Loucy (cell line): ENCODE data around the gene PRIMA1.

Source experiments
- H2AFZ ChIP-seq: fragments of 200-600 bp; sonication (generic); 2 replicates; pipeline ENCODE4 v1.6.0; 2016; ENCODE audit warnings: antibody characterized with exemption, mild to moderate bottlenecking, low read length, moderate library complexity
- H3F3A ChIP-seq: fragments of 200-600 bp; 2 replicates; pipeline ENCODE4 v1.6.0; 2016; ENCODE audit warnings: antibody characterized with exemption, low read depth, mild to moderate bottlenecking
- H3K27me3 ChIP-seq: fragments of 200-600 bp; sonication (generic); 2 replicates; pipeline ENCODE4 v1.6.1; 2014; ENCODE audit warnings: low read length, mild to moderate bottlenecking; ENCODE audit not compliant: insufficient read depth, poor library complexity, severe bottlenecking
- H3K36me3 ChIP-seq: fragments of 200-600 bp; sonication (generic); 2 replicates; pipeline ENCODE4 v1.6.1; 2016; ENCODE audit warnings: low read length; ENCODE audit not compliant: insufficient read depth
- H3K4me1 ChIP-seq: fragments of 200-600 bp; sonication (generic); 2 replicates; pipeline ENCODE4 v1.5.1; 2014; ENCODE audit warnings: low read length, mild to moderate bottlenecking; ENCODE audit not compliant: insufficient read depth, poor library complexity, severe bottlenecking
- H3K4me2 ChIP-seq: fragments of 200-600 bp; sonication (generic); 2 replicates; pipeline ENCODE4 v1.6.0; 2014; ENCODE audit warnings: antibody characterized with exemption, low read length, low read depth, mild to moderate bottlenecking; ENCODE audit not compliant: poor library complexity, severe bottlenecking
- H3K4me3 ChIP-seq: fragments of 200-600 bp; sonication (generic); 2 replicates; pipeline ENCODE4 v1.5.1; 2014; ENCODE audit warnings: low read length, mild to moderate bottlenecking, mixed read lengths; ENCODE audit not compliant: poor library complexity, severe bottlenecking
- H3K79me2 ChIP-seq: fragments of 200-600 bp; sonication (generic); 2 replicates; pipeline ENCODE4 v1.6.1; 2014; ENCODE audit warnings: low read length; ENCODE audit not compliant: insufficient read depth
- H3K9ac ChIP-seq: fragments of 200-600 bp; sonication (generic); 2 replicates; pipeline ENCODE4 v1.6.0; 2014; ENCODE audit warnings: mild to moderate bottlenecking, low read depth, low read length, moderate library complexity; ENCODE audit not compliant: poor library complexity, severe bottlenecking
- H3K9me2 ChIP-seq: fragments of 200-600 bp; sonication (generic); replicated peaks from 2 replicates; pipeline ENCODE4 v1.6.1; 2016; ENCODE audit warnings: low read depth, low read length, mixed read lengths
- H3K9me3 ChIP-seq: fragments of 200-600 bp; sonication (generic); 2 replicates; pipeline ENCODE4 v1.6.1; 2014; ENCODE audit warnings: mild to moderate bottlenecking, antibody characterized with exemption, low read length, low read depth; ENCODE audit not compliant: insufficient read depth
- H4K20me1 ChIP-seq: fragments of 200-600 bp; sonication (generic); 2 replicates; pipeline ENCODE4 v1.6.0; 2014; ENCODE audit warnings: antibody characterized with exemption, low read length, mild to moderate bottlenecking; ENCODE audit not compliant: insufficient read depth, poor library complexity, severe bottlenecking
- CTCF ChIP-seq: fragments of 200-600 bp; sonication (generic); conservative IDR thresholded peaks from 2 replicates; pipeline ENCODE4 v1.5.1; 2014; ENCODE audit warnings: mild to moderate bottlenecking, antibody characterized with exemption, low read length
- EZH2phosphoT487 ChIP-seq: fragments of 200-600 bp; IDR thresholded peaks from 2 replicates; pipeline ENCODE4 v1.6.1; 2018; ENCODE audit warnings: antibody characterized with exemption, mild to moderate bottlenecking, moderate library complexity, borderline replicate concordance

The PRIMA1 gene

GRCh38 chr14:93751946-93752655 is 36.2 kb downstream of the PRIMA1 start:
- H3K36me3 ChIP-seq: no peaks in the 10 kb centered on the region
- no peak overlapping the region for H3K4me3 ChIP-seq
- no peaks in the 10 kb centered on the region for H3K79me2 ChIP-seq
- no peak overlapping the region for H2AFZ ChIP-seq
- no peaks in the 10 kb centered on the region for H3K9me2 ChIP-seq
- no peaks in the 10 kb centered on the region for H3K4me1 ChIP-seq
- peaks cover 4% of the 10 kb centered on the region; the same call in 1 of the 2 replicates for H3K9me3 ChIP-seq
- H3K27me3 ChIP-seq: no peaks in the 10 kb centered on the region
- no peak overlapping the region for H3K4me2 ChIP-seq
- no peaks in the 10 kb centered on the region for H4K20me1 ChIP-seq
- H3K9ac ChIP-seq: no peak overlapping the region
- H3F3A ChIP-seq: no peaks in the 10 kb centered on the region
- TF ChIP-seq CTCF: no peak
- TF ChIP-seq EZH2phosphoT487: no peak

- Histone ChIP-seq H3K4me3 (no peak overlapping the region), H4K20me1 (no peaks in the 10 kb centered on the region), H3K36me3 (no peaks in the 10 kb centered on the region), H3K9me2 (no peaks in the 10 kb centered on the region), H3K9ac (no peak overlapping the region), H3F3A (no peaks in the 10 kb centered on the region), H3K4me1 (no peaks in the 10 kb centered on the region), H3K4me2 (no peak overlapping the region), H3K27me3 (no peaks in the 10 kb centered on the region), H3K79me2 (no peaks in the 10 kb centered on the region), H3K9me3 (no peaks in the 10 kb centered on the region), H2AFZ (no peak overlapping the region)
- no peak for TF ChIP-seq EZH2phosphoT487
- TF ChIP-seq CTCF: no peak
Measured at GRCh38 chr14:93749076-93749420, 39.2 kb downstream of the PRIMA1 start.

- no peaks in the 10 kb centered on the region for H3K9me3 ChIP-seq
- H3K9me2 ChIP-seq: no peaks in the 10 kb centered on the region
- TF ChIP-seq CTCF (no peak), EZH2phosphoT487 (no peak)
- H3K9ac ChIP-seq: no peak overlapping the region
- no peaks in the 10 kb centered on the region for H4K20me1 ChIP-seq
- no peak overlapping the region for H3K4me3 ChIP-seq
- H3K79me2 ChIP-seq: no peaks in the 10 kb centered on the region
- no peaks in the 10 kb centered on the region for H3K4me1 ChIP-seq
- H3F3A ChIP-seq: no peaks in the 10 kb centered on the region
- H2AFZ ChIP-seq: no peak overlapping the region
- no peaks in the 10 kb centered on the region for H3K36me3 ChIP-seq
- no peak overlapping the region for H3K4me2 ChIP-seq
- no peaks in the 10 kb centered on the region for H3K27me3 ChIP-seq
Measured at GRCh38 chr14:93748208-93749075, 39.8 kb downstream of the PRIMA1 start.
